AG04450 (cell line): Measurements from ENCODE around the gene SDE2. TPM values are rescaled to one million over a fixed set of nuclear protein-coding genes. Genes with fewer than 3 reads are reported as not detected.

Experiments used
- CTCF ChIA-PET: fragments of 300-600, 350-600 bp; formaldehyde crosslinking; extraction: SDS; loops from one replicate; lab custom pipeline; 2022; ENCODE audit warnings: antibody characterized with exemption, inconsistent platforms; lab: Charles Lee
- POLR2A ChIA-PET: fragments of 350-600 bp; formaldehyde crosslinking; extraction: SDS; loops from one replicate; lab custom pipeline; 2021; ENCODE audit warnings: antibody characterized with exemption, inconsistent platforms; lab: Yijun Ruan, JAX
- DNase-seq: peaks from one replicate; pipeline ENCODE4 v3.0.0-alpha.2; 2011; ENCODE audit warnings: low read depth, low spot score
- H3K27ac ChIP-seq: one replicate; pipeline ENCODE4 v1.5.1; 2012; ENCODE audit warnings: low read depth, low read length, control low read depth
- H3K27me3 ChIP-seq: one replicate; pipeline ENCODE4 v1.6.0; 2012; ENCODE audit warnings: low read length; ENCODE audit not compliant: control insufficient read depth, insufficient read depth
- H3K4me3 ChIP-seq: 2 replicates; pipeline ENCODE4 v1.5.1; 2011; ENCODE audit warnings: mild to moderate bottlenecking, low read depth, low read length, control low read depth
- H3K9me3 ChIP-seq: 2 replicates; pipeline ENCODE4 v1.5.1; 2012; ENCODE audit warnings: low read length; ENCODE audit not compliant: control insufficient read depth, insufficient read depth
- polyA plus RNA-seq: library from polyadenylated mRNA; depleted of rRNA; stranded (reverse); fragments of >200 nt; gene quantifications from 2 replicates; pipeline ENCODE4 v1.2.3, GENCODE V29; 2011
- TF ChIP-seq, protein P1 (sequence below): IDR thresholded peaks from 2 replicates; pipeline ENCODE4 v1.5.1; 2011; ENCODE audit warnings: low read depth, low read length, control low read depth, inconsistent platforms

SDE2 gene
- polyA plus RNA-seq, 1 experiment, result 15.9 TPM

DNA sequence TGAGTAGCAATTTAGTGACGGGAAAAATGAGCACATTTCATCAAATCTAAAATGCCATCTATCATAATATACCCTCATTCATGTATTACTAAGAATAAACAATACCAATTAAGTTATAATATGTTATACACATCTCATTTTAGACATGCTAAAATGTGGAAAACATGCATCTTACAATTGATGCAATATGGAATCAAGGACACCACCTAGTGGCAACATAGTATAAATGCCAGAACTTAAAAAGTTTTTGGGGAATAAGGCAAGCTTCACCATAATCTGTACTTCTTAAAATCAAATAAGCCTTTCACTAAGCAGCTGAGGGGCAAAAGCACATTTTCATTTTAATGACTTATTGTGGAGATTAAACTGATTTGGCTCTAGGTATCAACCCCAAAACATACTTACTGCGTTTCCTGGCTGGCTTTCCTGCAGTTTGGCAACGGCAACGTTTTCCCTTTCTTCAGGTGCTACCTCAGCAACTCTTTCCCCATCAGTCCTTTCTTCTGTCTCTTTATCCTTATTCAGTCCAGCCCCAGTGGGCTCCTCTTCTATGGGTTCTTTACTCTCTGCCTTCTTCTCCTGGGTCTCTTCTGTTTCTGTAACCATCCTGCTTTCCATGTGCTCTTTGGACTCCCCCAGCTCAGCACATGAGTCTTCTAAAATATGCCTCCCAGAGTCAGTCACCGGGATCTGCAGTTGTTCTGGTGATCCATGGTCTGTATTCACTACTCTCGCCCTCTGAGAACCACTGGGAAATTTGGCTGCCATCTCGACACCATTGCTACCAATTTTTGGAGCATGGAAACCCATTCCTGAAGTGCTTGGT, 11.4 kb downstream of the SDE2 start:
- peak; percentile 20 for DNase-seq
- Histone ChIP-seq H3K9me3 (no peaks in the 10 kb centered on the region), H3K27ac (no peak overlapping the region), H3K27me3 (no peaks in the 10 kb centered on the region), H3K4me3 (no peak overlapping the region)
- CTCF ChIA-PET, result interaction anchor here (0.6 to 4.0 kb wide), 35 partner anchors 8 to 759 kb away, joined by 3 to 36 read pairs (median 4); partner anchors contain the start of genes ENAH, SDE2, SRP9 and TMEM63A
- TF ChIP-seq, protein P1, sequence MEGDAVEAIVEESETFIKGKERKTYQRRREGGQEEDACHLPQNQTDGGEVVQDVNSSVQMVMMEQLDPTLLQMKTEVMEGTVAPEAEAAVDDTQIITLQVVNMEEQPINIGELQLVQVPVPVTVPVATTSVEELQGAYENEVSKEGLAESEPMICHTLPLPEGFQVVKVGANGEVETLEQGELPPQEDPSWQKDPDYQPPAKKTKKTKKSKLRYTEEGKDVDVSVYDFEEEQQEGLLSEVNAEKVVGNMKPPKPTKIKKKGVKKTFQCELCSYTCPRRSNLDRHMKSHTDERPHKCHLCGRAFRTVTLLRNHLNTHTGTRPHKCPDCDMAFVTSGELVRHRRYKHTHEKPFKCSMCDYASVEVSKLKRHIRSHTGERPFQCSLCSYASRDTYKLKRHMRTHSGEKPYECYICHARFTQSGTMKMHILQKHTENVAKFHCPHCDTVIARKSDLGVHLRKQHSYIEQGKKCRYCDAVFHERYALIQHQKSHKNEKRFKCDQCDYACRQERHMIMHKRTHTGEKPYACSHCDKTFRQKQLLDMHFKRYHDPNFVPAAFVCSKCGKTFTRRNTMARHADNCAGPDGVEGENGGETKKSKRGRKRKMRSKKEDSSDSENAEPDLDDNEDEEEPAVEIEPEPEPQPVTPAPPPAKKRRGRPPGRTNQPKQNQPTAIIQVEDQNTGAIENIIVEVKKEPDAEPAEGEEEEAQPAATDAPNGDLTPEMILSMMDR, result peak; percentile 79
- POLR2A ChIA-PET, result no interaction called here

DNA sequence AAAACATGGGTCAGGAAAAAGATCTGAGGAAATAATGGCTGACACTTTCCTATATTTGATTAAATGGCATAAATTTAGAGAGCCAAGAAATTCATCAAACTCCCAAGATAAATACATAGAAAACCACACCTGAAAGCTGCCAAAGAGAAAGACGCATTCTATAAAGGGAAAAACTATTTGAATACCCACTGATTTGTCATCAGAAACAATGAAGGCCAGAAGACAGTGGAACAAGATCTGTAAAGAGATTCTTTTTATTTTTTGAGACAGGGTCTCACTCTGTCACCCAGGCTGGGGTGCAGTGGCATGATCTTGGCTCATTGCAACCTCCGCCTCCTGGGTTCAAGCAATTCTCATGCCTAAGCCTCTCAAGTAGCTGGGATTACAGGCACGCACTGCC, 17.4 kb downstream of the SDE2 start:
- H3K9me3 ChIP-seq, result peaks cover 10% of the 10 kb centered on the region
- CTCF ChIA-PET, result interaction anchor here (0.6 to 2.0 kb wide), 3 partner anchors 10 to 507 kb away, joined by 3 to 8 read pairs (median 5); no protein-coding TSS in a partner anchor
- POLR2A ChIA-PET, result no interaction called here
- no peaks in the 10 kb centered on the region for H3K27me3 ChIP-seq
- no peak for DNase-seq
- H3K27ac ChIP-seq, result no peak overlapping the region
- TF ChIP-seq, protein P1, result no peak
- H3K4me3 ChIP-seq, result no peak overlapping the region

DNA sequence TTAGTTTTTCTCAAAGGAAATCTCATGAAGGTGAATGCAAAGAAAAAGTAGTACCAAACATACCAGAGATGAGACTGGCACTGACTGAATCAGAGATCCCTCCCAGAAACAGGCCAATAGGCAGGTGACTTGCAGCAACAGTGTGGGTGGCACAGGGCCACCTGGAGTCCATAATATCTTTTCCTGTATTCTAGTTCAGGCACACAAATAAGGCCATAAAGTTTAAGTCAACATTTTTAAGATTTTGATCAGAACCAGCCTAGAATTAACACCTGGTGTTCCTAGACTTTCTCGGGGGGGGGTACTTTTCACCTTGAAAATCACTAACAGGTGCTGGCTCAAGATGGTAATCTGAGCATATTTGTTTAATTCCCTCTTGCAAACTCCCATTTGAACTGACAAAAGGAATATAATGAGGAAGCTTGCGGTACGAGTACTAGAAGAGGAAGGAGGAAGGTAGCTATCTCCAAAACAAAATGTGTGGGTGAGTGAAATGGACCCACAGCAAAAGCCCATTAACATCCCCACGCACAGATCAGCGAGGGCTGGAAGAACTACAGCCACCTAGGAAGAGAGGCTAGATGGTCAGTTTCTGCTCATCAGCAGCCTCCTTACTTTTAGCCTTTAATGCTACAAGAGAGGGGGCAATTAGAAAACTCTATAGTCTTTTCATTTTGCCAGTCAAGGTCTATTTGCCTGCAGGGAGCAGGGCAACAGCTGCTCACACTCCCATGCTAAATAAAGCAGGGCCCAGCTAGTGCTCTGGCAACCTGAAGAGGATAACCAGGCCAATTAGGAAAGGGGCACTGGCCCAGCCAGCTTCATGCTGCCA, 18.9 kb downstream of the SDE2 start:
- TF ChIP-seq, protein P1, result no peak
- H3K27ac ChIP-seq, result no peak overlapping the region
- H3K9me3 ChIP-seq, result peaks cover 10% of the 10 kb centered on the region
- H3K27me3 ChIP-seq, result no peaks in the 10 kb centered on the region
- ChIA-PET POLR2A (no interaction called here), CTCF (interaction anchor here (0.6 to 2.0 kb wide), 5 partner anchors 84 to 1026 kb away, joined by 3 to 8 read pairs (median 4); no protein-coding TSS in a partner anchor)
- no peak overlapping the region for H3K4me3 ChIP-seq
- no peak for DNase-seq

DNA sequence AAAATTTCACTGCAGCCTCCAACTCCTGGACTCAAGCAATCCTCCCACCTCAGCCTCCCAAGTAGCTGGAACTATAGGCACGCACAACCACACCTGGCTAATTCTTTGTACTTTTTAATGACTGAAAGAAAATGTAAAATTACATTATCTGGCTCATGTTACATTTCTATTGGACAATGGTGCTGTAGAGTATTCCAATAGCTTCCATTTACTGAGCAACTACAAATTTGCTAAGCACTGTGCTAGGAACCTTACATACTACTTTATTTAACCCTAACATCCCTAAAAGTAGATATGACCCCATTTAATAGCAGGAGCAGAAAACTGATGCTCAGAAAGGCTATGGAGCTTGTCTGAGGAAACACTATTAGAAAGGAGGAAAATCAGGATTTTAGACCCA, 19.7 kb downstream of the SDE2 start:
- Histone ChIP-seq H3K27ac (no peak overlapping the region), H3K4me3 (no peak overlapping the region), H3K9me3 (peaks cover 10% of the 10 kb centered on the region), H3K27me3 (no peaks in the 10 kb centered on the region)
- DNase-seq, result no peak
- TF ChIP-seq, protein P1, result no peak
- POLR2A ChIA-PET, result interaction anchor here (0.6 to 0.7 kb wide), 2 partner anchors 121 to 524 kb away, joined by 4 to 6 read pairs; no protein-coding TSS in a partner anchor
- CTCF ChIA-PET, result interaction anchor here (0.6 to 5.2 kb wide), 5 partner anchors 7 to 1026 kb away, joined by 3 to 36 read pairs (median 4); no protein-coding TSS in a partner anchor
